Spleen (tissue), 7 donors: ENCODE measurements around the gene NEURL4.
A peak's percentile ranks its signal among the peaks of the same experiment; 100 is the strongest.

Experiments used
- POLR2A ChIP-seq, 3 donors: fragments of 450-650 bp; IDR thresholded peaks; one replicate each; pipeline ENCODE4 v1.5.1; 2017; ENCODE audit warnings: antibody characterized with exemption in 3 of 3, mild to moderate bottlenecking in 1 of 3
- POLR2AphosphoS5 ChIP-seq, 3 donors: sonication (generic); formaldehyde crosslinking; IDR thresholded peaks; one replicate each; pipeline ENCODE4 v1.5.1; 2017; ENCODE audit warnings: antibody characterized with exemption in 3 of 3
- TF ChIP-seq, protein P1 (sequence below), 11 experiments: fragments of 200-600 bp in 7 of 11; fragments of 450-650 bp in 4 of 11; sonication (generic) in 4 of 11; IDR thresholded peaks in 8 of 11; conservative IDR thresholded peaks in 3 of 11; 1 replicate in 7 of 11; 2 replicates in 4 of 11; pipeline versions ENCODE4 v1.4.0 to v1.8.0; 2016 to 2021; ENCODE audit warnings: antibody characterized with exemption in 11 of 11, inconsistent platforms in 4 of 11, mild to moderate bottlenecking in 1 of 11
- donor health status: DM: no; HTN: no; CAD: no; lungs with moderate emphysema.
- donor health status: DM: no; HTN: no; CAD: no.
- donor health status: DM: no; HTN: no; CAD: no.

GRCh38 chr17:7281074-7281952 is 47.8 kb downstream of the NEURL4 start, which contains the start of gene SLC2A4:
- TF ChIP-seq, protein P1, sequence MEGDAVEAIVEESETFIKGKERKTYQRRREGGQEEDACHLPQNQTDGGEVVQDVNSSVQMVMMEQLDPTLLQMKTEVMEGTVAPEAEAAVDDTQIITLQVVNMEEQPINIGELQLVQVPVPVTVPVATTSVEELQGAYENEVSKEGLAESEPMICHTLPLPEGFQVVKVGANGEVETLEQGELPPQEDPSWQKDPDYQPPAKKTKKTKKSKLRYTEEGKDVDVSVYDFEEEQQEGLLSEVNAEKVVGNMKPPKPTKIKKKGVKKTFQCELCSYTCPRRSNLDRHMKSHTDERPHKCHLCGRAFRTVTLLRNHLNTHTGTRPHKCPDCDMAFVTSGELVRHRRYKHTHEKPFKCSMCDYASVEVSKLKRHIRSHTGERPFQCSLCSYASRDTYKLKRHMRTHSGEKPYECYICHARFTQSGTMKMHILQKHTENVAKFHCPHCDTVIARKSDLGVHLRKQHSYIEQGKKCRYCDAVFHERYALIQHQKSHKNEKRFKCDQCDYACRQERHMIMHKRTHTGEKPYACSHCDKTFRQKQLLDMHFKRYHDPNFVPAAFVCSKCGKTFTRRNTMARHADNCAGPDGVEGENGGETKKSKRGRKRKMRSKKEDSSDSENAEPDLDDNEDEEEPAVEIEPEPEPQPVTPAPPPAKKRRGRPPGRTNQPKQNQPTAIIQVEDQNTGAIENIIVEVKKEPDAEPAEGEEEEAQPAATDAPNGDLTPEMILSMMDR (IDR thresholded peaks at IDR 0.05 in 8 of 11, conservative IDR thresholded peaks at IDR 0.05 in 3 of 11), result no peak
- peak in 2 of 3 donors; percentile 34 to 44 for TF ChIP-seq POLR2AphosphoS5 (IDR thresholded peaks at IDR 0.05)
- TF ChIP-seq POLR2A (IDR thresholded peaks at IDR 0.05), result no peak
